GM18498 (cell line): ENCODE measurements around the gene APBA2.
"Not testable (repeated sequence)": the region's sequence is repeated elsewhere in the genome, so short reads cannot be mapped to it uniquely, and the experiment has no call there.

ENCODE experiments used
- ATAC-seq: cut with Tn5 transposase; IDR thresholded peaks from one replicate; pipeline ENCODE4 v1.9.1; 2021; ENCODE audit warnings: mild to moderate bottlenecking, moderate library complexity; ENCODE audit not compliant: unreplicated experiment

APBA2 gene

GRCh38 chr15:28876845-28877185, 9.0 kb upstream of the APBA2 start:
- ATAC-seq, result no peak

GRCh38 chr15:28878209-28878608, 7.6 kb upstream of the APBA2 start:
- ATAC-seq, result no peak

GRCh38 chr15:28879551-28879950, 6.2 kb upstream of the APBA2 start:
- no peak for ATAC-seq

GRCh38 chr15:28880680-28881079, 5.1 kb upstream of the APBA2 start:
- ATAC-seq, result no peak

GRCh38 chr15:28881170-28881569, 4.6 kb upstream of the APBA2 start:
- ATAC-seq, result no peak

- no peak for ATAC-seq
Measured at GRCh38 chr15:28881600-28881999, 4.2 kb upstream of the APBA2 start.

GRCh38 chr15:28884151-28884940, 1.4 kb upstream of the APBA2 start:
- no peak for ATAC-seq

- ATAC-seq, result no peak
Measured at GRCh38 chr15:28885128-28885629, 595 bp upstream of the APBA2 start.

- no peak for ATAC-seq
Measured at GRCh38 chr15:28886431-28887338, 911 bp downstream of the APBA2 start.

- ATAC-seq, result no peak
Measured at GRCh38 chr15:28887339-28888174, 1.8 kb downstream of the APBA2 start.

- no peak for ATAC-seq
Measured at GRCh38 chr15:28888302-28888894, 2.6 kb downstream of the APBA2 start.

GRCh38 chr15:28888900-28889299, 3.1 kb downstream of the APBA2 start:
- ATAC-seq, result no peak

- no peak for ATAC-seq
Measured at GRCh38 chr15:28889346-28889745, 3.6 kb downstream of the APBA2 start.

GRCh38 chr15:28889871-28890270, 4.1 kb downstream of the APBA2 start:
- ATAC-seq, result not testable (repeated sequence)

GRCh38 chr15:28890291-28890690, 4.5 kb downstream of the APBA2 start:
- not testable (repeated sequence) for ATAC-seq

- ATAC-seq, result no peak
Measured at GRCh38 chr15:28890711-28891495, 5.1 kb downstream of the APBA2 start.

- ATAC-seq, result no peak
Measured at GRCh38 chr15:28891588-28891987, 5.8 kb downstream of the APBA2 start.

GRCh38 chr15:28892789-28893610, 7.2 kb downstream of the APBA2 start:
- no peak for ATAC-seq

GRCh38 chr15:28894631-28895030, 8.9 kb downstream of the APBA2 start:
- no peak for ATAC-seq
